Psoas muscle (tissue), 8 donors: ENCODE data around the gene SF3A1. TPM values are rescaled to one million over a fixed set of nuclear protein-coding genes. Genes with fewer than 3 reads are reported as not detected.

Source experiments
- ATAC-seq, 4 donors: fragments of 200-7000 bp; cut with Tn5 transposase; one replicate each; pipeline ENCODE4 v1.9.1; 2020; ENCODE audit warnings: moderate library complexity in 3 of 4, mild to moderate bottlenecking in 2 of 4
- DNase-seq, 2 donors: peaks; one replicate each; pipeline ENCODE4 v3.0.0-alpha.2; 2020
- H3K27ac ChIP-seq: fragments of 200-600 bp; one replicate; pipeline ENCODE4 v1.8.0; 2022
- H3K27me3 ChIP-seq, 3 donors: fragments of 200-600 bp in 1 of 3; one replicate each; pipeline versions ENCODE4 v1.6.1 to v1.8.0; 2013 to 2022; ENCODE audit warnings: low read length in 2 of 3, mild to moderate bottlenecking in 2 of 3, moderate library complexity in 1 of 3; ENCODE audit not compliant: insufficient read depth in 3 of 3
- H3K36me3 ChIP-seq, 2 donors: fragments of 200-600 bp in 1 of 2; one replicate each; pipeline versions ENCODE4 v1.6.1 to v1.8.0; 2013 to 2022; ENCODE audit warnings: low read depth in 1 of 2, mild to moderate bottlenecking in 1 of 2, moderate library complexity in 1 of 2; ENCODE audit not compliant: insufficient read depth in 1 of 2
- H3K4me1 ChIP-seq: fragments of 200-600 bp; one replicate; pipeline ENCODE4 v1.8.0; 2022
- H3K4me3 ChIP-seq: fragments of 200-600 bp; one replicate; pipeline ENCODE4 v1.8.0; 2022; ENCODE audit warnings: mild to moderate bottlenecking
- H3K9me3 ChIP-seq: fragments of 200-600 bp; one replicate; pipeline ENCODE4 v1.8.0; 2022
- WGBS, 3 donors: extraction: QIAGEN DNeasy Blood & Tissue Kit; methylation state at CpG; one replicate each; pipeline versions ENCODE4 v1.1.6 to v1.1.7; 2013; 5-methylcytosine and 5-hydroxymethylcytosine counted together
- intact Hi-C, 2 donors: fragments of 100-400 bp; cut with DNase I; formaldehyde crosslinking; loops; one replicate each; pipeline versions ENCODE4 v1.11.0 to v1.14.2; 2022
- polyA plus RNA-seq, 3 donors: library from polyadenylated mRNA; stranded (reverse); fragments of 200-250 nt; gene quantifications; one replicate each; pipeline ENCODE4 v1.2.3, GENCODE V29; 2013
- total RNA-seq, 4 donors: library from RNA; stranded (reverse); fragmentation: NEBNext Ultra II Directional in 2 of 4; extraction: Animal tissue kit (Norgen Biotek cat#: 25700) in 2 of 4; gene quantifications; one replicate each; pipeline versions ENCODE4 v1.2.1 to v1.2.4, GENCODE V29; 2021 to 2023
- TF ChIP-seq, protein P1 (sequence below): fragments of 200-600 bp; IDR thresholded peaks from one replicate; pipeline ENCODE4 v1.8.0; 2022; ENCODE audit warnings: antibody characterized with exemption
- donor health status: healthy with polysubstance abuse.
- donor health status: DM: no; HTN: no; CAD: no; lungs with moderate emphysema.
- donor health status: Bipolar disorder and iron deficiency.
- donor health status: healthy.
- donor health status: DM: yes; HTN: yes; CAD: no.
- donor health status: DM: no; HTN: no; CAD: no.
- donor health status: DM: no; HTN: no; CAD: no.
- donor health status: DM: yes; HTN: yes; CAD: no.

Gene SF3A1
- total and polyA plus RNA-seq, 7 donors = 21.6 to 146 (median 107) TPM

DNA sequence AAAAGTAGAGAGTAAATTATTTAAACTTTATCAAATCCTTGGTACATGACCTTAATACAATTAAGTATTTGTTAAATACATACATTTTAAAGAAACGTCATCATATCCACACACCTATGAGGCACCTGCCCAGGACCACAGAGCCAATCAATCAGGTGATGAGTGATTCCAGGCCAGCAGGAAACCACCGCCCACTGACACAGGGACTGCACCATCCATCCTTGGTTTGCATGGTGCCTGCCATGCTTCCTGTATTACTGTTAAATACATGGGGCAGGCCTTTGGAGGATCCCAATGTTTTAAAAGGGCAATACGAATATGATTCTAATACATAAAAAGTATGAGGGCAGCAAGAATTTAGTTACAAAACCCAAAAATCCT lies 23.0 kb downstream of the SF3A1 start:
- DNase-seq (no peak), ATAC-seq (no peak)
- TF ChIP-seq, protein P1, sequence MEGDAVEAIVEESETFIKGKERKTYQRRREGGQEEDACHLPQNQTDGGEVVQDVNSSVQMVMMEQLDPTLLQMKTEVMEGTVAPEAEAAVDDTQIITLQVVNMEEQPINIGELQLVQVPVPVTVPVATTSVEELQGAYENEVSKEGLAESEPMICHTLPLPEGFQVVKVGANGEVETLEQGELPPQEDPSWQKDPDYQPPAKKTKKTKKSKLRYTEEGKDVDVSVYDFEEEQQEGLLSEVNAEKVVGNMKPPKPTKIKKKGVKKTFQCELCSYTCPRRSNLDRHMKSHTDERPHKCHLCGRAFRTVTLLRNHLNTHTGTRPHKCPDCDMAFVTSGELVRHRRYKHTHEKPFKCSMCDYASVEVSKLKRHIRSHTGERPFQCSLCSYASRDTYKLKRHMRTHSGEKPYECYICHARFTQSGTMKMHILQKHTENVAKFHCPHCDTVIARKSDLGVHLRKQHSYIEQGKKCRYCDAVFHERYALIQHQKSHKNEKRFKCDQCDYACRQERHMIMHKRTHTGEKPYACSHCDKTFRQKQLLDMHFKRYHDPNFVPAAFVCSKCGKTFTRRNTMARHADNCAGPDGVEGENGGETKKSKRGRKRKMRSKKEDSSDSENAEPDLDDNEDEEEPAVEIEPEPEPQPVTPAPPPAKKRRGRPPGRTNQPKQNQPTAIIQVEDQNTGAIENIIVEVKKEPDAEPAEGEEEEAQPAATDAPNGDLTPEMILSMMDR = no peak
- intact Hi-C loops = no loop called here
- Histone ChIP-seq H3K27me3 (no peaks in the 10 kb centered on the region), H3K9me3 (no peaks in the 10 kb centered on the region), H3K4me3 (no peak overlapping the region), H3K27ac (no peak overlapping the region), H3K36me3 (peaks cover 15 to 83% of the 10 kb centered on the region in 2 donors), H3K4me1 (peaks cover 12% of the 10 kb centered on the region)
- WGBS, 3 donors = 91 to 93% (median 92%) methylated on average over 3 of the region's 3 CpGs

GRCh38 chr22:30332994-30333706 lies 23.5 kb downstream of the SF3A1 start:
- peaks cover 12% of the 10 kb centered on the region for H3K4me1 ChIP-seq
- no peak for DNase-seq
- H3K4me3 ChIP-seq = no peak overlapping the region
- 88 to 98% (median 93%) methylated on average over 2 of the region's 2 CpGs for WGBS, 3 donors
- ATAC-seq = no peak
- H3K36me3 ChIP-seq = peaks cover 15 to 77% of the 10 kb centered on the region in 2 donors
- intact Hi-C loops = no loop called here
- H3K9me3 ChIP-seq = no peaks in the 10 kb centered on the region
- TF ChIP-seq, protein P1 = no peak
- no peak overlapping the region for H3K27ac ChIP-seq
- H3K27me3 ChIP-seq = no peaks in the 10 kb centered on the region

- no peaks in the 10 kb centered on the region for H3K9me3 ChIP-seq
- H3K4me3 ChIP-seq = no peak overlapping the region
- no peaks in the 10 kb centered on the region for H3K27me3 ChIP-seq
- peaks cover 12% of the 10 kb centered on the region for H3K4me1 ChIP-seq
- intact Hi-C loops = no loop called here
- TF ChIP-seq, protein P1 = no peak
- H3K36me3 ChIP-seq = peaks cover 15 to 71% of the 10 kb centered on the region in 2 donors
- ATAC-seq (no peak), DNase-seq (no peak)
- no peak overlapping the region for H3K27ac ChIP-seq
- WGBS, 3 donors = 66 to 80% (median 79%) methylated on average over 5 of the region's 5 CpGs
These were observed 24.1 kb downstream of the SF3A1 start for GRCh38 chr22:30332551-30332950.

- Histone ChIP-seq H3K9me3 (no peaks in the 10 kb centered on the region), H3K36me3 (peaks cover 0 to 31% of the 10 kb centered on the region in 2 donors), H3K27me3 (no peaks in the 10 kb centered on the region), H3K4me3 (no peak overlapping the region), H3K4me1 (peaks cover 23% of the 10 kb centered on the region), H3K27ac (no peak overlapping the region)
- WGBS, 3 donors = 73 to 83% (median 77%) methylated on average over 3 of the region's 3 CpGs
- ATAC-seq (no peak), DNase-seq (no peak)
- intact Hi-C loops = loop anchor here in 1 of 2 donors (5.0 kb wide), 1 partner anchor 36 kb away; no protein-coding TSS in a partner anchor
- TF ChIP-seq, protein P1 = no peak
These were observed 28.1 kb downstream of the SF3A1 start for GRCh38 chr22:30328466-30329049.
